ENCODE data around the gene ZNF22.

Gene ZNF22

GRCh38 chr10:44977287-44978212, 23.2 kb upstream of the ZNF22 start:
- H3K27me3 ChIP-seq (ENCODE audit: insufficient read depth, low read depth, severe bottlenecking) = no peaks in the 10 kb centered on the region
- no peaks in the 10 kb centered on the region for H3K9me3 ChIP-seq (ENCODE audit: severe bottlenecking)
- H3K4me3 ChIP-seq (ENCODE audit: low read depth, low read length) = peak overlapping the region; percentile 88
- peaks cover 6% of the 10 kb centered on the region; the same call in 1 of the 2 replicates for H3K36me3 ChIP-seq
- 0 out of 2 replicates have a peak, but pooled peaks have one; percentile 15 for TF ChIP-seq CTCF (IDR thresholded peaks at IDR 0.05; ENCODE audit: low read depth, low read length)
- DNase-seq = no peak
- H3K27ac ChIP-seq = peak overlapping the region; percentile 84

- H3K9me3 ChIP-seq (ENCODE audit: severe bottlenecking) = no peaks in the 10 kb centered on the region
- DNase-seq = no peak
- H3K36me3 ChIP-seq = peaks cover 6% of the 10 kb centered on the region; the same call in 1 of the 2 replicates
- H3K27me3 ChIP-seq (ENCODE audit: insufficient read depth, low read depth, severe bottlenecking) = no peaks in the 10 kb centered on the region
- no peak for TF ChIP-seq CTCF (IDR thresholded peaks at IDR 0.05; ENCODE audit: low read depth, low read length)
- peak overlapping the region; percentile 84 for H3K27ac ChIP-seq
- peak overlapping the region; percentile 88 for H3K4me3 ChIP-seq (ENCODE audit: low read depth, low read length)
Measured at GRCh38 chr10:44978213-44978569, 22.5 kb upstream of the ZNF22 start.

GRCh38 chr10:44978570-44979280, 22.0 kb upstream of the ZNF22 start, which contains the start of gene DEPP1:
Gene DEPP1, minus strand, starts transcription at chr10:44978809. Its CDS starts 779 bp downstream, at chr10:44978030.
- peaks cover 6% of the 10 kb centered on the region; the same call in 1 of the 2 replicates for H3K36me3 ChIP-seq
- peak within 1 kb of the TSS; percentile 84 for H3K27ac ChIP-seq
- peak within 1 kb of the TSS; percentile 88 for H3K4me3 ChIP-seq (ENCODE audit: low read depth, low read length)
- H3K27me3 ChIP-seq (ENCODE audit: insufficient read depth, low read depth, severe bottlenecking) = no peaks in the 10 kb centered on the region
- no peaks in the 10 kb centered on the region for H3K9me3 ChIP-seq (ENCODE audit: severe bottlenecking)
- DNase-seq = peak; percentile 98
- 0 out of 2 replicates have a peak, but pooled peaks have one; percentile 13 for TF ChIP-seq CTCF (IDR thresholded peaks at IDR 0.05; ENCODE audit: low read depth, low read length)

- Histone ChIP-seq H3K27me3 (ENCODE audit: insufficient read depth, low read depth, severe bottlenecking) (no peaks in the 10 kb centered on the region), H3K36me3 (peaks cover 6% of the 10 kb centered on the region; the same call in 1 of the 2 replicates), H3K4me3 (ENCODE audit: low read depth, low read length) (no peak overlapping the region), H3K27ac (peak overlapping the region; percentile 84), H3K9me3 (ENCODE audit: severe bottlenecking) (no peaks in the 10 kb centered on the region)
- TF ChIP-seq CTCF (IDR thresholded peaks at IDR 0.05; ENCODE audit: low read depth, low read length) = no peak
- DNase-seq = no peak
Measured at GRCh38 chr10:44979281-44980191, 21.2 kb upstream of the ZNF22 start.

All from WERI-Rb-1 (cell line).